ENCODE results near the gene UPF1.

The UPF1 gene

DNA sequence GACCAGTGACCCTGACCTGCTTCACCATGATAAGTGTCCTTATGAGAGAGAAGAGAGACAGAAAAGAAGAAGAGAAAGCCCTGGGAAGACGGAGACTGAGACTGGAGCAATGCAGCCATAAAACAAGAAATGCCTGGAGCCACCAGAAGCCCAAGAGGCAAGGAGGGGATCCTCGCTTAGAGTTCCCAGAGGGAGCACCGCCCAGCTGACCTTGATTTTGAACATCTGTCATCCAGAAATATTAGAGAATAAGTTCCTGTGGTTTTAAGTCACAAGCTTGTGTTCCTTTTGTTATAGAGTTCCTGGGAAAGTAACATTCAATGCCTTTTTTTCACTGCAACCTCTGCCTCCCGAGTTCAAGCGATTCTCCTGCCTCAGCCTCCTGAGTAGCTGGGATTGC, 44.0 kb downstream of the UPF1 start:
- ATAC-seq = no peak
- TF ChIP-seq, protein P1, sequence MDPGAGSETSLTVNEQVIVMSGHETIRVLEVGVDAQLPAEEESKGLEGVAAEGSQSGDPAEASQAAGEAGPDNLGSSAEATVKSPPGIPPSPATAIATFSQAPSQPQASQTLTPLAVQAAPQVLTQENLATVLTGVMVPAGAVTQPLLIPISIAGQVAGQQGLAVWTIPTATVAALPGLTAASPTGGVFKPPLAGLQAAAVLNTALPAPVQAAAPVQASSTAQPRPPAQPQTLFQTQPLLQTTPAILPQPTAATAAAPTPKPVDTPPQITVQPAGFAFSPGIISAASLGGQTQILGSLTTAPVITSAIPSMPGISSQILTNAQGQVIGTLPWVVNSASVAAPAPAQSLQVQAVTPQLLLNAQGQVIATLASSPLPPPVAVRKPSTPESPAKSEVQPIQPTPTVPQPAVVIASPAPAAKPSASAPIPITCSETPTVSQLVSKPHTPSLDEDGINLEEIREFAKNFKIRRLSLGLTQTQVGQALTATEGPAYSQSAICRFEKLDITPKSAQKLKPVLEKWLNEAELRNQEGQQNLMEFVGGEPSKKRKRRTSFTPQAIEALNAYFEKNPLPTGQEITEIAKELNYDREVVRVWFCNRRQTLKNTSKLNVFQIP (CRISPR knock-in tag; IDR thresholded peaks at IDR 0.05; ENCODE audit: borderline replicate concordance, low read depth) = no peak
- TF ChIP-seq BACH2 (CRISPR knock-in tag; IDR thresholded peaks at IDR 0.05; ENCODE audit: borderline replicate concordance) (no peak), ZFP3 (CRISPR knock-in tag; IDR thresholded peaks at IDR 0.05) (no peak), GLIS3 (CRISPR knock-in tag; IDR thresholded peaks at IDR 0.05) (no peak), ZNF8 (CRISPR knock-in tag; IDR thresholded peaks at IDR 0.05) (no peak), TOX (CRISPR knock-in tag; IDR thresholded peaks at IDR 0.05; ENCODE audit: borderline replicate concordance) (no peak), ISL1 (CRISPR knock-in tag; IDR thresholded peaks at IDR 0.05) (no peak), ZNF565 (CRISPR knock-in tag; conservative IDR thresholded peaks at IDR 0.05; ENCODE audit: low read depth) (no peak), CSDC2 (CRISPR knock-in tag; IDR thresholded peaks at IDR 0.05) (no peak), RARB (CRISPR knock-in tag; IDR thresholded peaks at IDR 0.05) (no peak), PPARA (CRISPR knock-in tag; IDR thresholded peaks at IDR 0.05; ENCODE audit: borderline replicate concordance) (no peak), SNAI2 (CRISPR knock-in tag; IDR thresholded peaks at IDR 0.05) (no peak), OSR1 (CRISPR knock-in tag; IDR thresholded peaks at IDR 0.05) (no peak)
- TF ChIP-seq, protein P2, sequence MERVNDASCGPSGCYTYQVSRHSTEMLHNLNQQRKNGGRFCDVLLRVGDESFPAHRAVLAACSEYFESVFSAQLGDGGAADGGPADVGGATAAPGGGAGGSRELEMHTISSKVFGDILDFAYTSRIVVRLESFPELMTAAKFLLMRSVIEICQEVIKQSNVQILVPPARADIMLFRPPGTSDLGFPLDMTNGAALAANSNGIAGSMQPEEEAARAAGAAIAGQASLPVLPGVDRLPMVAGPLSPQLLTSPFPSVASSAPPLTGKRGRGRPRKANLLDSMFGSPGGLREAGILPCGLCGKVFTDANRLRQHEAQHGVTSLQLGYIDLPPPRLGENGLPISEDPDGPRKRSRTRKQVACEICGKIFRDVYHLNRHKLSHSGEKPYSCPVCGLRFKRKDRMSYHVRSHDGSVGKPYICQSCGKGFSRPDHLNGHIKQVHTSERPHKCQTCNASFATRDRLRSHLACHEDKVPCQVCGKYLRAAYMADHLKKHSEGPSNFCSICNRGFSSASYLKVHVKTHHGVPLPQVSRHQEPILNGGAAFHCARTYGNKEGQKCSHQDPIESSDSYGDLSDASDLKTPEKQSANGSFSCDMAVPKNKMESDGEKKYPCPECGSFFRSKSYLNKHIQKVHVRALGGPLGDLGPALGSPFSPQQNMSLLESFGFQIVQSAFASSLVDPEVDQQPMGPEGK (CRISPR knock-in tag; IDR thresholded peaks at IDR 0.05; ENCODE audit: borderline replicate concordance) = no peak
- TF ChIP-seq, protein P3, sequence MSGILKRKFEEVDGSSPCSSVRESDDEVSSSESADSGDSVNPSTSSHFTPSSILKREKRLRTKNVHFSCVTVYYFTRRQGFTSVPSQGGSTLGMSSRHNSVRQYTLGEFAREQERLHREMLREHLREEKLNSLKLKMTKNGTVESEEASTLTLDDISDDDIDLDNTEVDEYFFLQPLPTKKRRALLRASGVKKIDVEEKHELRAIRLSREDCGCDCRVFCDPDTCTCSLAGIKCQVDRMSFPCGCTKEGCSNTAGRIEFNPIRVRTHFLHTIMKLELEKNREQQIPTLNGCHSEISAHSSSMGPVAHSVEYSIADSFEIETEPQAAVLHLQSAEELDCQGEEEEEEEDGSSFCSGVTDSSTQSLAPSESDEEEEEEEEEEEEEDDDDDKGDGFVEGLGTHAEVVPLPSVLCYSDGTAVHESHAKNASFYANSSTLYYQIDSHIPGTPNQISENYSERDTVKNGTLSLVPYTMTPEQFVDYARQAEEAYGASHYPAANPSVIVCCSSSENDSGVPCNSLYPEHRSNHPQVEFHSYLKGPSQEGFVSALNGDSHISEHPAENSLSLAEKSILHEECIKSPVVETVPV (CRISPR knock-in tag; IDR thresholded peaks at IDR 0.05) = no peak
- TF ChIP-seq, protein P4, sequence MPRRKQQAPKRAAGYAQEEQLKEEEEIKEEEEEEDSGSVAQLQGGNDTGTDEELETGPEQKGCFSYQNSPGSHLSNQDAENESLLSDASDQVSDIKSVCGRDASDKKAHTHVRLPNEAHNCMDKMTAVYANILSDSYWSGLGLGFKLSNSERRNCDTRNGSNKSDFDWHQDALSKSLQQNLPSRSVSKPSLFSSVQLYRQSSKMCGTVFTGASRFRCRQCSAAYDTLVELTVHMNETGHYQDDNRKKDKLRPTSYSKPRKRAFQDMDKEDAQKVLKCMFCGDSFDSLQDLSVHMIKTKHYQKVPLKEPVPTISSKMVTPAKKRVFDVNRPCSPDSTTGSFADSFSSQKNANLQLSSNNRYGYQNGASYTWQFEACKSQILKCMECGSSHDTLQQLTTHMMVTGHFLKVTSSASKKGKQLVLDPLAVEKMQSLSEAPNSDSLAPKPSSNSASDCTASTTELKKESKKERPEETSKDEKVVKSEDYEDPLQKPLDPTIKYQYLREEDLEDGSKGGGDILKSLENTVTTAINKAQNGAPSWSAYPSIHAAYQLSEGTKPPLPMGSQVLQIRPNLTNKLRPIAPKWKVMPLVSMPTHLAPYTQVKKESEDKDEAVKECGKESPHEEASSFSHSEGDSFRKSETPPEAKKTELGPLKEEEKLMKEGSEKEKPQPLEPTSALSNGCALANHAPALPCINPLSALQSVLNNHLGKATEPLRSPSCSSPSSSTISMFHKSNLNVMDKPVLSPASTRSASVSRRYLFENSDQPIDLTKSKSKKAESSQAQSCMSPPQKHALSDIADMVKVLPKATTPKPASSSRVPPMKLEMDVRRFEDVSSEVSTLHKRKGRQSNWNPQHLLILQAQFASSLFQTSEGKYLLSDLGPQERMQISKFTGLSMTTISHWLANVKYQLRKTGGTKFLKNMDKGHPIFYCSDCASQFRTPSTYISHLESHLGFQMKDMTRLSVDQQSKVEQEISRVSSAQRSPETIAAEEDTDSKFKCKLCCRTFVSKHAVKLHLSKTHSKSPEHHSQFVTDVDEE (CRISPR knock-in tag; IDR thresholded peaks at IDR 0.05) = no peak

DNA sequence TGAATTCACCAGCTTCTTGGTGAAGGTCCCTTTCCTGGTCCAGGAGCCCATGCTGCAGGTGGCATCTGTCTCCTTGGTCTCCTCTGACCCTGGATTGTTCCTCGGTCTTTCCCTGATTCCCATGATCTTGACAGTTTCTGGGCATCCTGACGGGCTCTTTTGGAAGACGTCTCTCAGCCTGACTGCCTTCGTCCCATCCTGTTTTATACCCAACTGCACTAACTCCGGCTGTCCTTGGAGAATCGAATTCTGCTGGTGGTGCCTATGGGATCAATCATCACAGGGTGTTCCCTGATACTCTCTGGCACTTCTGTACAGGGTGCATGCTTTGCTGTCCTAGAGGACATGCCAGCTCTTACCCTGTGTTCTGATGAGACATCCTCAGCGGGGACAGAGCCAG, 45.1 kb downstream of the UPF1 start:
- no peak for TF ChIP-seq ZFP30 (CRISPR knock-in tag; IDR thresholded peaks at IDR 0.05)
- no peak for TF ChIP-seq ZNF70 (CRISPR knock-in tag; IDR thresholded peaks at IDR 0.05)
- TF ChIP-seq PPARA (CRISPR knock-in tag; IDR thresholded peaks at IDR 0.05; ENCODE audit: borderline replicate concordance) = no peak
- TF ChIP-seq, protein P5, sequence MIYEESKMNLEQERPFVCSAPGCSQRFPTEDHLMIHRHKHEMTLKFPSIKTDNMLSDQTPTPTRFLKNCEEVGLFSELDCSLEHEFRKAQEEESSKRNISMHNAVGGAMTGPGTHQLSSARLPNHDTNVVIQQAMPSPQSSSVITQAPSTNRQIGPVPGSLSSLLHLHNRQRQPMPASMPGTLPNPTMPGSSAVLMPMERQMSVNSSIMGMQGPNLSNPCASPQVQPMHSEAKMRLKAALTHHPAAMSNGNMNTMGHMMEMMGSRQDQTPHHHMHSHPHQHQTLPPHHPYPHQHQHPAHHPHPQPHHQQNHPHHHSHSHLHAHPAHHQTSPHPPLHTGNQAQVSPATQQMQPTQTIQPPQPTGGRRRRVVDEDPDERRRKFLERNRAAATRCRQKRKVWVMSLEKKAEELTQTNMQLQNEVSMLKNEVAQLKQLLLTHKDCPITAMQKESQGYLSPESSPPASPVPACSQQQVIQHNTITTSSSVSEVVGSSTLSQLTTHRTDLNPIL (CRISPR knock-in tag; IDR thresholded peaks at IDR 0.05; ENCODE audit: low read depth) = no peak
- no peak for TF ChIP-seq TOX (CRISPR knock-in tag; IDR thresholded peaks at IDR 0.05; ENCODE audit: borderline replicate concordance)
- TF ChIP-seq ZFP3 (CRISPR knock-in tag; IDR thresholded peaks at IDR 0.05) = no peak
- TF ChIP-seq, protein P1 (CRISPR knock-in tag; IDR thresholded peaks at IDR 0.05; ENCODE audit: borderline replicate concordance, low read depth) = no peak
- TF ChIP-seq, protein P2 (CRISPR knock-in tag; IDR thresholded peaks at IDR 0.05; ENCODE audit: borderline replicate concordance) = no peak
- no peak for TF ChIP-seq ESRRG (CRISPR knock-in tag; IDR thresholded peaks at IDR 0.05)
- no peak for TF ChIP-seq ISL1 (CRISPR knock-in tag; IDR thresholded peaks at IDR 0.05)
- no peak for TF ChIP-seq BACH2 (CRISPR knock-in tag; IDR thresholded peaks at IDR 0.05; ENCODE audit: borderline replicate concordance)
- TF ChIP-seq, protein P4 (CRISPR knock-in tag; IDR thresholded peaks at IDR 0.05) = no peak
- no peak for TF ChIP-seq ZNF565 (CRISPR knock-in tag; conservative IDR thresholded peaks at IDR 0.05; ENCODE audit: low read depth)
- no peak for TF ChIP-seq CSDC2 (CRISPR knock-in tag; IDR thresholded peaks at IDR 0.05)
- no peak for TF ChIP-seq OSR1 (CRISPR knock-in tag; IDR thresholded peaks at IDR 0.05)

More for the DNA sequence above, 45.1 kb downstream of the UPF1 start:
- ATAC-seq = no peak

Measured in SK-N-SH treated with all-trans-retinoic acid at 6 μM for 48 hours (cell line).